DND-41 (cell line): Measurements from ENCODE around the gene PCDHB16.
"Not testable (repeated sequence)": the region's sequence is repeated elsewhere in the genome, so short reads cannot be mapped to it uniquely, and the experiment has no call there.

ENCODE experiments used
- EZH2 ChIP-seq: IDR thresholded peaks from 3 replicates; pipeline ENCODE4 v1.6.1; 2012; ENCODE audit warnings: borderline replicate concordance, low read depth, mild to moderate bottlenecking, moderate library complexity, low read length, inconsistent platforms; ENCODE audit not compliant: severe bottlenecking
- TF ChIP-seq, protein P1 (sequence below): IDR thresholded peaks from 2 replicates; pipeline ENCODE4 v1.5.1; 2012; ENCODE audit warnings: borderline replicate concordance, low read length, moderate library complexity, mild to moderate bottlenecking; ENCODE audit not compliant: poor library complexity, severe bottlenecking; ENCODE audit errors: extremely low read depth

DNA sequence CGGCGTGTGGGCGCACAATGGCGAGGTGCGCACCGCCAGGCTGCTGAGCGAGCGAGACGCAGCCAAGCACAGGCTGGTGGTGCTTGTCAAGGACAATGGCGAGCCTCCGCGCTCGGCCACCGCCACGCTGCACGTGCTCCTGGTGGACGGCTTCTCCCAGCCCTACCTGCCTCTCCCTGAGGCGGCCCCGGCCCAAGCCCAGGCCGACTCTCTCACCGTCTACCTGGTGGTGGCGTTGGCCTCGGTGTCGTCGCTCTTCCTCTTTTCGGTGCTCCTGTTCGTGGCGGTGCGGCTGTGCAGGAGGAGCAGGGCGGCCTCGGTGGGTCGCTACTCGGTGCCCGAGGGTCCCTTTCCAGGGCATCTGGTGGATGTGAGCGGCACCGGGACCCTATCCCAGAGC, 30.1 kb upstream of the PCDHB16 start:
- TF ChIP-seq, protein P1, sequence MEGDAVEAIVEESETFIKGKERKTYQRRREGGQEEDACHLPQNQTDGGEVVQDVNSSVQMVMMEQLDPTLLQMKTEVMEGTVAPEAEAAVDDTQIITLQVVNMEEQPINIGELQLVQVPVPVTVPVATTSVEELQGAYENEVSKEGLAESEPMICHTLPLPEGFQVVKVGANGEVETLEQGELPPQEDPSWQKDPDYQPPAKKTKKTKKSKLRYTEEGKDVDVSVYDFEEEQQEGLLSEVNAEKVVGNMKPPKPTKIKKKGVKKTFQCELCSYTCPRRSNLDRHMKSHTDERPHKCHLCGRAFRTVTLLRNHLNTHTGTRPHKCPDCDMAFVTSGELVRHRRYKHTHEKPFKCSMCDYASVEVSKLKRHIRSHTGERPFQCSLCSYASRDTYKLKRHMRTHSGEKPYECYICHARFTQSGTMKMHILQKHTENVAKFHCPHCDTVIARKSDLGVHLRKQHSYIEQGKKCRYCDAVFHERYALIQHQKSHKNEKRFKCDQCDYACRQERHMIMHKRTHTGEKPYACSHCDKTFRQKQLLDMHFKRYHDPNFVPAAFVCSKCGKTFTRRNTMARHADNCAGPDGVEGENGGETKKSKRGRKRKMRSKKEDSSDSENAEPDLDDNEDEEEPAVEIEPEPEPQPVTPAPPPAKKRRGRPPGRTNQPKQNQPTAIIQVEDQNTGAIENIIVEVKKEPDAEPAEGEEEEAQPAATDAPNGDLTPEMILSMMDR = not testable (repeated sequence)
- not testable (repeated sequence) for TF ChIP-seq EZH2
